H1 (cell line): ENCODE results near the gene PHOSPHO1. TPM values are rescaled to one million over a fixed set of nuclear protein-coding genes. Genes with fewer than 3 reads are reported as not detected.

ENCODE experiments used
- ATF3 ChIP-seq: IDR thresholded peaks from 2 replicates; pipeline ENCODE4 v1.6.1; 2011; ENCODE audit warnings: low read depth, mild to moderate bottlenecking, low read length; ENCODE audit not compliant: insufficient read depth
- BACH1 ChIP-seq: IDR thresholded peaks from 2 replicates; pipeline ENCODE4 v1.6.1; 2012; ENCODE audit warnings: low read length, improper control_type of control experiment
- CHD7 ChIP-seq: fragments of 300-600 bp; sonication (generic); IDR thresholded peaks from 2 replicates; pipeline ENCODE4 v1.7.1; 2012; ENCODE audit warnings: low read length, moderate library complexity, mild to moderate bottlenecking, inconsistent platforms; ENCODE audit not compliant: insufficient replicate concordance
- CREB1 ChIP-seq: IDR thresholded peaks from 2 replicates; pipeline ENCODE4 v1.6.1; 2012; ENCODE audit warnings: inconsistent platforms
- GABPA ChIP-seq: IDR thresholded peaks from 2 replicates; pipeline ENCODE4 v1.6.1; 2011; ENCODE audit warnings: mild to moderate bottlenecking, low read length, moderate library complexity, borderline replicate concordance; ENCODE audit not compliant: insufficient read depth
- GTF2F1 ChIP-seq: IDR thresholded peaks from 2 replicates; pipeline ENCODE4 v1.6.1; 2012; ENCODE audit warnings: low read depth, low read length, improper control_type of control experiment, borderline replicate concordance
- HDAC2 ChIP-seq, 2 experiments: fragments of 300-600 bp in 1 of 2; sonication (generic) in 1 of 2; IDR thresholded peaks; 2 replicates each; pipeline ENCODE4 v1.6.1; 2011 to 2012; ENCODE audit warnings: low read depth in 2 of 2, low read length in 2 of 2, mild to moderate bottlenecking in 2 of 2, moderate library complexity in 2 of 2, borderline replicate concordance in 1 of 2, inconsistent platforms in 1 of 2
- JUN ChIP-seq: IDR thresholded peaks from 2 replicates; pipeline ENCODE4 v1.6.1; 2011; ENCODE audit warnings: low read depth, mild to moderate bottlenecking, improper control_type of control experiment, low read length
- RBBP5 ChIP-seq: IDR thresholded peaks from 2 replicates; pipeline ENCODE4 v1.7.1; 2012; ENCODE audit warnings: low read depth, mild to moderate bottlenecking, inconsistent platforms, low read length, moderate library complexity, borderline replicate concordance
- SIX5 ChIP-seq: IDR thresholded peaks from 2 replicates; pipeline ENCODE4 v1.6.1; 2011; ENCODE audit warnings: mild to moderate bottlenecking, low read depth, low read length
- YY1 ChIP-seq: IDR thresholded peaks from 2 replicates; pipeline ENCODE4 v1.6.1; 2011; ENCODE audit warnings: low read depth, mild to moderate bottlenecking, low read length
- polyA plus RNA-seq, 7 experiments: library from polyadenylated mRNA; depleted of rRNA in 3 of 7; stranded (reverse) in 5 of 7; unstranded in 2 of 7; fragments of >200 nt in 5 of 7; fragments of 200-250 nt in 2 of 7; gene quantifications; 1 replicate in 5 of 7; 2 replicates in 1 of 7; 4 replicates in 1 of 7; pipeline versions ENCODE4 v1.2.1 to v1.2.3, GENCODE V29; 2011 to 2013; ENCODE audit warnings: missing spikeins in 2 of 7, mixed read lengths in 2 of 7
- total RNA-seq: library from RNA; stranded (reverse); fragmentation: NEBNext Ultra II Directional; extraction: Animal tissue kit (Norgen Biotek cat#: 25700); gene quantifications from 2 replicates; pipeline ENCODE4 v1.2.1, GENCODE V29; 2021

The PHOSPHO1 gene
- total and polyA plus RNA-seq, 2 of the 8 experiments (the other 6 are each of a cell fraction or from before 2014, with no cell fraction given) = 0.34 to 0.45 TPM

GRCh38 chr17:49258394-49258793 lies 27.8 kb upstream of the PHOSPHO1 start (continued):
- no peak for TF ChIP-seq CHD7
- TF ChIP-seq CREB1 = no peak
- no peak for TF ChIP-seq GTF2F1
- TF ChIP-seq HDAC2 (IDR thresholded peaks at IDR 0.05; ENCODE audit: borderline replicate concordance in 1 of 2, low read depth in 2 of 2, low read length in 2 of 2) = no peak
- no peak for TF ChIP-seq SIX5
- TF ChIP-seq YY1 = no peak
- TF ChIP-seq JUN = no peak
- TF ChIP-seq GABPA = no peak
- no peak for TF ChIP-seq ATF3
- no peak for TF ChIP-seq BACH1
- TF ChIP-seq RBBP5 = no peak
